Occipital lobe (tissue), 2 donors: ENCODE data around the gene CASP10. TPM values are rescaled to one million over a fixed set of nuclear protein-coding genes. Genes with fewer than 3 reads are reported as not detected.
"Not testable (repeated sequence)": the region's sequence is repeated elsewhere in the genome, so short reads cannot be mapped to it uniquely, and the experiment has no call there.

Experiments
- DNase-seq: peaks from one replicate; lab custom pipeline; 2025; lab: John Stamatoyannopoulos, UW
- total RNA-seq: library from RNA; depleted of rRNA; stranded (reverse); fragments of >200 nt; gene quantifications from one replicate; pipeline ENCODE4 v1.2.3, GENCODE V29; 2014

The CASP10 gene
- total RNA-seq, 1 donor from 2014 or later: 2.0 TPM

DNA sequence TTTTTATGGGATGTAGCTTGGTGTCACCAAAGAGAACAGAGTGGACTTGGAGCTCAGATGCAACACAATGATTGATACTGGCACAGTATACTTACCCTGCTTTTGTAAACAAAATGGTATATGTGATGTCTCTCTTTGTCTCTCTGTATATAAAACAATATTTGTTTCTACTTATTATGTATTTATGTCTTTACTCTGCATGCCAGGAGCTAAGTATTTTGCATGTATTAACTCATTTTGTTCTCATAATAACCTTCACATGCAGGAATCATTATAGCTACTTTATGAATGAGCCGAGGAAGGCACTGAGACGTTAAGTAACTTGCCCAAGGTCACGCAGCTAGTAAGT is 49.5 kb downstream of the CASP10 start:
- no peak for DNase-seq

DNA sequence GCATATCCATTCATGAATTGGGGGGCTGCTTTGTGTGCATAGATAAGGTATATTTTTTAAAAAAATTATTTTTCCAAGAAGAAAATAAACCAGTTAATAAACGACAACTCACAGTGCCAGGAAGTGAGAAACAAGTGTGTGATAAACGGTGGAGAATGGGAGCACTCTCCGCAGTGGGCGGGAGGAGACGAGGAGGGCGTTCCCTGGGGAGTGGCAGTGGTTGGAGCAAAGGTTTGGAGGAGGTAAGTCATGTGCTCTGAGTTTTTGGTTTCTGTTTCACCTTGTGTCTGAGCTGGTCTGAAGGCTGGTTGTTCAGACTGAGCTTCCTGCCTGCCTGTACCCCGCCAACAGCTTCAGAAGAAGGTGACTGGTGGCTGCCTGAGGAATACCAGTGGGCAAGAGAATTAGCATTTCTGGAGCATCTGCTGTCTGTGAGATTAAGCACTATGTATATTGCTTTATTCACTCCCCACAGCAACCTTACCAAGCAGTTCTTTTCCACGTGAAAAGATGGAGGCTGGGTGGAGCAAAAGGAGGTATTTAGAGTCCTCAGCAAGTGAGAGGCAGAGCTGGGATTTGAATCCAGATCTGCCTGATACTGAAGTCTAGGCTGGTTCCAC is 50.4 kb downstream of the CASP10 start:
- DNase-seq: no peak

DNA sequence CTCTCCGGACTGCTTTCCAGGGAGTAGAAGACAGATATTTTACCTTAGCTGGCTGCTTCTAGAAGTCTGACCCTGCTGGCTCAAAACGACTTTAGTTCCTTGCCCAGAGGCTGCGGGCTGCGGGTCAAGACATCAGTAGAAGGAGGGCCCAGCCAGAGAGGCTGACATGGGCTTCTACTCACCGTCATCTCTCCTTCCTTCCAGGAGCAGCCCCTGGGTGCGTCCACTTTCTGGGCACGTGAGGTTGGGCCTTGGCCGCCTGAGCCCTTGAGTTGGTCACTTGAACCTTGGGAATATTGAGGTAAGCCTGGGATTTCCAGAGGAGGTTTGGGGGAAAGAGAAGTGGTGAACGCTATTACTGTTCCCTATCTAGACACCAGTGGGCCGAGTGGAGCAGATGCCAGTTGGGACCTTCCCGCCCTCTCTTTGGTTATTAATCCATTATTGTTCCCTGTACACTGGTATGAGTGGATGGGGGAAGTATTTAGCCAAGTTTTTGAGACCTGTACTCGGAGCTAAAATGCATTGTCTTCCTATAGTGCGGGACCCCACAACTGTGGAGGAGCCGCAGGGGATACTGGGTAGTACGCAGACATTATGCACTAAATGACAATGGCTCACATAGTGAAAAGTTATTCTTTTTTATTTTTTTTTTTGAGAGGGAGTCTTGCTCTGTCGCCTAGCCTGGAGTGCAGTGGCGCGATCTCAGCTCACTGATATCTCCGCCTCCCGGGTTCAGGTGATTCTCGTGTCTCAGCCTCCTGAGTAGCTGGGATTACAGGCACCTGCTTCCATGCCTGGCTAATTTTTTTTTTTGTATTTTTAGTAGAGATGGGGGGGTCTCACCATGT is 51.1 kb downstream of the CASP10 start:
- no peak for DNase-seq

DNA sequence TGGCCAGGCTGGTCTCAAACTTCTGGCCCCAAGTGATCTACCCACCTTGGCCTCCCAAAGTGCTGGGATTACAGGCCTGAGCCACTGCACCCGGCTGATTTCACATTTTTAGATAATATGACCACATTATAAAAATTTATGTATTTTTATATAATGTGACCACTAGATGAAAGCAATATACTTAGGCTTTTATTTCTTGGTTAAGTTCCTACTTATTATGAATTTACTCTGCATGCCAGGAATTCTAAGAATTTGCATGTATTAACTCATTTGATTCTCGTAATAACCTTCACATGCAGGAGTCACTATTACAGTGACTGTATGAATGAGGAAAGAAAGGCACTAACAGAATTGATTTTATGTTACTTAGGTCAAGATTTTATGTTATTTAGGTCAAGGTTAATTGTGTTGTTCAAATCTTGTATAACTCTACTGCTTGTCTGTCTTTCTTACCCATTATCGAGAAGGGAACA is 51.8 kb downstream of the CASP10 start:
- no peak for DNase-seq

DNA sequence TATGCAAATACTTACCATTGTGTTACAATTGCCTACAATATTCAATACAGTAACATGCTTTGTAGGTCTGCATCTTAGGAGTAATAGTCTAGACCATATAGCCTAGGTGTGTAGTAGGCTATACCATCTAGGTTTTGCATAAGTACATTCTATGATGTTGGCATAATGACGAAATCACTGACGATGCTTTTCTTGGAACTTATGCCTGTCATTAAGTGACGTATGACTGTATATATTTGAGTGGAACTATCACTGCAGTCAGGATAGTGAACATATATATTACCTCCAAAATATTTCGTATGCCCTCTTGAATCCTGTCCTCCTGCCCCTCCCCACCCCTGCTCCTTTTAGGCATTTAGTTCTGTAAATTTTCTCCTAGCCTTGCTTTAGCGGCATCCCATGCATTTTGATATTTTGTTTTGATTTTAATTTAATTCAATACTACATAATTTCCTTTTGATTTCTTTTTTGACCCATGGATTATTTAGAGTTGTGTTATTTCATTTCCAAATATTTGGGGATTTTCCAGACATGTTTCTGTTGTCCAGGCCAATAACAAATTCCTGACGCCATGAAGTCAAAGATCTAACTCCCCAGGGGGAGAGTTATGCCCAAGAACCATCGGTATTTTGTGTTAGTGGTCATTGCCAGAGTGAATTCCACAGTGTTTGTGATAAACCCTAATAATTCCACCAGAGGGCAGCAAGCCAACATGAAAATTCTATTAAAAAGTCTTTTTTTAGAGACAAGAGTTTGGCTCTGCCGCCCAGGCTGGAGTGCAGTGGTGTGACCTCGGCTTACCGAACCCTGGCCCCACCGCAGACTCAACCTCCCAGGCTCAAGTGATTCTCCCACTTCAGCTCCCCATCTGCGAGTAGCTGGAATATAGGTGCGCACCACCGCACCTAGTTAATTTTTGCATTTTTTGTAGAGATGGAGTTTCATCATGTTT is 53.2 kb downstream of the CASP10 start:
- no peak for DNase-seq

DNA sequence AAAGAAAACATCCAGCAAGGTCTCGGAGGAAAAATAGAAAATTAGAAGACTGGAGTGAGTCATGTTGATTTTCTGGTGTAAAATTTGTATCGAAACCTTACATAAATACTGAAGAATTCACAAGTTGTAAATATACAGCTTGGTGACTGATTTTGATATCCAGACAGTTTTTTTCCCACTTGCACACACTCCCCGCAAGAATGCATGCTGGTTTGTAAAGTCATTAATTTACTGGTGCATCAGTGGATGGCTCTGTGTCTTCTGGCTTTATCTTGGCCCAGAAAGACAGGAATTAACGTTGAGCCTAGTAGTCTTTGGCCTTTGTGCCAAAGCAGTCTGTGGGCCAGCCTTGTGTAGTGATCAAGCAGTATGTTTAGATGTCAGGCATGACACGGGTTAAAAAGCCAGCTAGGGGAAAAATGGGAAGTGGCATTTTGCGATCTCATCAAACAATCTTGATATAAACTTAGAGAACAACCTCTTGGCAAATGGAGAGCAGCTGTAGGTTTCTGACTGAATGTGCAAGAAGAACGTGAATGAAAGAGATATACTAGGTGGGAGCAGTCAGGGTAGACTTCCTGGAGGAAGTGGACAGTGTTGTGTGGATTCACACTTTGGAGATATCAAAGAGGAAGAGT is 54.7 kb downstream of the CASP10 start:
- no peak for DNase-seq

DNA sequence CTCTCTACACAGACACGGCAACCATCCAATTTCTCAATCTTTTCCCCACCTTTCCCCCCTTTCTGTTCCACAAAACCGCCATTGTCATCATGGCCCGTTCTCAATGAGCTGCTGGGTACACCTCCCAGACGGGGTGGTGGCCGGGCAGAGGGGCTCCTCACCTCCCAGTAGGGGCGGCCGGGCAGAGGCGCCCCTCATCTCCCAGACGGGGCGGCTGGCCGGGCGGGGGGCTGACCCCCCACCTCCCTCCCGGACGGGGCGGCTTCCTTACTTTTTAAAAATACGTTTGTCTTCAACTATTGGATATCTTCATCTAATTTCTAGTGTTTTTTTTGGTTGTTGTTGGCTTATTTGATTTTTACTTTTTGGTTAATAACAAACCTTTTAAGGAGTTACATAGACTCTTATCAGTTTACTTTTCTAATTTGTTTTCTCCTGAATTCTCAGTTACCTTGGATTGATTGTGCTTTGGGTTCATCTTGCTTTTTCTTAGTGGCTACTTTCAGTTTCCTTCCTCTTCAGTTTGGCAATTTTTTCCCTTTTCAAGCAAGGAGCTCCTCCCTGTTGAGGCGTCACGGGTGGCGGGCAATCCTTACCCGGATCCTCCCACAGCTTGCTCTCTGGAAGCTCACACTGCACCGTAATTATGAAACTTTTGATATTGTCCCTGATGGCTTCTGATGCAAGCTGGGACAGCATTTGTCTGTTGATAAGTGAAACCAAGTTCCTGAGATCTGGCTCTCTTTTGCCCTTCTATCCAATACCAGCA is 56.4 kb downstream of the CASP10 start:
- DNase-seq: not testable (repeated sequence)

DNA sequence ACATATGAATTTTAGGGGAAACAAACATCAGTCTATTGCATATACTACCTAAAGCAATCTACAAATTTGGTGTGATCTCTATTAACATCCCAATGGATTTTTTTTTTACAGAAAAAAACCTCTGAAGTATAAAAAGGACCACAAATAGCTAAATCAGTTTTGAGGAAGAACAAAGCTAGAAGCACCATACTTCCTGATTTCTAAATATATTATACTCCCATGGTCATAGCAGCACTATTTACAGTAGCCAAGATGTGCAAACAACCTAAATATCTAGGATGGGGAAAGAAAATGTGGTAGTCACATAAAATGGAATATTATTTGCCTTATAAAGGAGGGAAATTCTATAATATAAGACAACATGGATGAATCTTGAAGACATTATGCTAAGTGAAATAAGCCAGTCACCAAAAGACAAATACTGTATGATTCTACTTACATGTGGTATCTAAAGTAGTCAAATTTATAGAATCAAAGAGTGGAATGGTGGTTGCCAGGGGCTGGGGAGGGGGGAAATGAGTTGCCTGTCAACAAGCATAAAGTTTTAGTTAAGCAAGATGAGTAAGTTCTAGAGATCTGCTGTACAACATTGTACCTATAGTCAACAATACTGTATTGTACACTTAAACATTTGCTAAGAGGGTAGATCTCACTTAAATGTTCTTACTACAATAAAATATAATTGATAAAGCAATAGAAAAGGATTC is 59.8 kb downstream of the CASP10 start:
- DNase-seq: no peak

DNA sequence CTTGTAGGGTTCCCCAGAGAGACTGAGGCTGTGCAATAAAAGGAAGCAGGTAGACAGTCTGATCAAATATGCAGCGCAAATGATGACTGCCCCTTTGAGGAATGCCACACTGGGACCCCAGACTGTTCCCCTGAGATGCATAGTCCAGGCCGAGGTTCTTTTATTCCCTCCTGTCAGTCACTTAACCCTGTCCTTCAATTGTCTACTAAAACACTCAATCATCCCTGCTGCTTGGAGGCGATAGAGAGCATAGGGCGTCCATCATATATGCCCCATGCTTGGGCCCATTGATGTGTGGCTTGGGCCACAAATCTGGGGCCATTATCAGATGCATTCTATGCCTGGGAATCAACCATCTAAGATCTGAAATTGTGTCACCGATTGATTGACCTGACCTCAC is 61.9 kb downstream of the CASP10 start:
- no peak for DNase-seq

DNA sequence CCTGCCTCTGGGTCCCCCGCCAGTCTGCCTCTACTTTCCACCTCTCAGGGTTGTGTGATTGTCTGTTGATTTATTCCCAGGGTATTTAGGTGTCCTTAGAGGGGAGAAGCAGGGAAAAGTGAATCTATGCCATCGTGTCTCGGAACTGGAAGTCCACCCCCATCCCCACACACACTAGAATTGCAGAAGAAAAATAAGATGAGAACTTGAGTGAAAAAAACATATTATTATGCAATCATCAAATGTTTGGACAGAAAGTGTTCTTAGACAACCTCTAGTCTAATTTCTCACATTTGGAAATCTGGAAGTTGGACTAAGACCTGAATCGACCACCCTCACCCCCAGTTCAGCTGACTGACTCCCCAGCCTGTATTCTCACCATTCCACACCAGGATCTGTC is 63.3 kb downstream of the CASP10 start:
- DNase-seq: no peak

DNA sequence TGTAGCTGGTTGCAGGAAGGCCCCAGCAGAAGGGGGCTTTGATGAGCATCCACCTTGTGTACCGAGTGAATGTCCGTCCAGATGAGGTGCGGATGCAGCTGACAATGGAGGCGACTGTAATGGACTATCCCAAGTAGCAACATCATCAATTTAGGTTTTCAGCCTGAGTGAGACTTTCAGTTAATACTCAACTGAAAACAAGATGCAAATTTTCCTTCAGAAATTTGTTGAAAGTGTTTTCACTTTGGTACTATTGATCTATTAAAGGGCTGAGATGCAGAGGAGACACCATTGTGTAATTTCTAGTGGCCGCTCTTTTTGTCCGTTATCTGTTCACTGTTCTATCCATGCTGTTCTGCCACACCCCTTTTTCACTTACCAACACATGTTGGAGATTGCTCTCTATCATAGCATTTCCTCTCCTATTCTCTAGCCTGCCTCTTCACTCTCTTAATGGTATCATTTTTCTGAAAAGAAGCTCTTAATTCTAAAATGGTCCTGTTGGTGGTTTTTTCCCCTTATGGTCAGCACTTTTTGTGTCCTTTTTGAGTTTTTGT is 65.4 kb downstream of the CASP10 start:
- no peak for DNase-seq

DNA sequence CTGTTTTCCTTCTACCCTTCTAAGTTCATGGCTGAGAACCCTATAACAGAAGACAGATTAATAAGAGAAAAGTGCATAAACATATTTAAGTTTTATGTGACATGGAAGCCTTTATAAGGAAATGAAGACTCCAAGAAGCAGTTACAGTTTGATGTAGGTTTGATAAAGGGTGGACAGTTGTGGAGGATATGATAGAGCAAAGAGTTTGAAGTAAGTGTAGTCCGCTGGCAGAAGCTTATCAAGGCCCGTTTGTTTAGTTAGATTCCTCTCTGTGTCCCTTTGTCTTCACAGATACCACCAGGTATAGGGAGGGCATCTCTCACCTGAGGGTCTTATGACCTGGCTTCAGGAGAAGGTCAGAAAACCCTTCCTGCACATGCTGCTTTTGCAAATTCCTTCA is 66.9 kb downstream of the CASP10 start:
- no peak for DNase-seq

DNA sequence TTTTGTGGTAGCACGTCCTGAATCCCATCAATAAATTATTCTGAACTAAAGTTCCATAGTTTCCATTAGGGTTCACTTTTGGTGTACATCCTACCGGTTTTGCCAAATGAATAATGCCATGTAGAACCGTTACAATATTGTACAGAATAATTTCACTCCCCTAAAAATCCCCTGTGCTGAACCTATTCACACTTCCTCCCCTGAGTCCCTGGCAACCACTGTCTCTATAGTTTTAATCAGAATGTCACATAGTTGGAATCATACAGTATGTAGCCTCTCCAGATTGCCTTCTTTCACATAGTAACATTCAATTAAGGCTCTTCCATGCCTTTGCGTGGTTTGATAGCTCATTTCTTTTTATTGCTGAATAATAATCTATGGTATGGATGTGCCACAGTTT is 67.8 kb downstream of the CASP10 start:
- DNase-seq: no peak

DNA sequence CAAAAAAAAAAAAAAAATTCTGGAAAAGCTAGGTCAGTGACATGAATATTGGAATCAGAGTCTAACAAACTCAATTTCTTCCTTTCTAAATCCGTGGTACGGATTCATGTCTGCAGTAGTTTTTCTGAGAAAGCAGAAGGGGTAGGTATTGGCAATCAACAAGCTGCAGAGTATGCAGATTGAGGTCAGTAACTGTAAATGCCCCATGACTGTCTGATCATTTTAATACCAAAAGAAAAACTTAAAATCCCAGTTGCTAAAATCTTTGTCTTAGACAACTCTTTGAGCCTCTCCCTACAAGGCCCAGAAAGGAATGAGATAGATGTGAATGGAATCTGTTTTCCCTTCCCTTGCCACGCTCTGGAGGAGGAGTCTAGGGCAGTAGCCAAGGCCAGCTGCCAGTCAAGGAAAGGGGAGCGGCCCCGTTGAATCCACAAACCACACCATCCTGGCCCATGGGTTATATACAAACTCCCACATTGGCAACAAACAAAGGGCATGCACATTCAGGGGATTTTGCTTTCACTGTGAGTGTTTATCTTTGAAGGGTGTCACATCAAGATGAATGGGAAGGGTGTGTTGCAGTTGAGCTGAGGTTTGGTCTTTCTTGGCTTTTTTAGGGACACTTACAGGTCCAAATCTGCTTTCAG is 71.3 kb downstream of the CASP10 start:
- DNase-seq: no peak

DNA sequence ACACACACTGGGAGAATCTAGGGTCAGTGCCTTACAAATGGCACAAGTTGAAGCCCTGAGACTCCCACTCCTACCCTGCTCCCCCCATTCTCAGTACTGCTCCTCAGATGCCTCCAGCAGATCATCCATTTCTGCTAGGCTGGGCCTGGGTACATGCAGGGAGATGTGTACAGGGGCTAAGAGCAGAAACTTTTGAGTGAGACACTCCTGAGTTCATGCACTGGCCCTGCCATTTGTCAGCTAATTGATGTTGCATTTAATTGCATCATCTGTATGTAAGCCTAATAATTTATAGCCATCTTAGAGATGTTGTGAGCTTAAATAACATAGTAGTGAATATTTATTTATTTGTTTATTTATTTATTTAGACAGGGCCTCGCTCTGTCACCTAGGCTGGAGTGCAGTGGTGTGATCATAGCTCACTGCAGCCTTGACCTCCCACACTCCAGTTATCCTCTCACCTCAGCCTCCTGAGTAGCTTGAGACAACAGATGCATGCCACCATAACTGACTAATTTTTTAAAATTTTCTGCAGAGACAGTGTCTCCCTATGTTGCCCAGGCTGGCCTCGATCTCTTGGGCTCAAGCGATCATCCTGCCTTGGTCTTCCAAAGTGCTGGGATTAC is 72.6 kb downstream of the CASP10 start:
- no peak for DNase-seq

DNA sequence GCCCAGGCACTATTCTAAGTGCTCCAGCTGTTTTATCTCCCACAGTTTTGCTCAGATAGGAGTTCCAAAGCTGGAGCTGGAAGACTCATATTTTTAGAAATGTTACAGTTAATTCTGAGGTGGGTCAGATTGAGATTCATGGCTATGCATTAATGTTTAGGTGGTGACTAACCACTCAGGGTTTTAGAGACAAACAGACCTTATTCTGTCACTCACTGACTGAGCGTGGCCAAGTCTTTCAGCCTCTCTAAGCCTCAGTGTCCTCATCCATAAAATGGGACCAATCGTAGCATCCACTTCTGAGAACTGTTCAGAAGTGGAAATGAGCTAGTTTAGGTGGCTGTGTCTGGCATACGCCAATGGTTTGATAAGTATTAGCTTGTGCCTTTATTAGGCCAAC is 73.1 kb downstream of the CASP10 start:
- no peak for DNase-seq

DNA sequence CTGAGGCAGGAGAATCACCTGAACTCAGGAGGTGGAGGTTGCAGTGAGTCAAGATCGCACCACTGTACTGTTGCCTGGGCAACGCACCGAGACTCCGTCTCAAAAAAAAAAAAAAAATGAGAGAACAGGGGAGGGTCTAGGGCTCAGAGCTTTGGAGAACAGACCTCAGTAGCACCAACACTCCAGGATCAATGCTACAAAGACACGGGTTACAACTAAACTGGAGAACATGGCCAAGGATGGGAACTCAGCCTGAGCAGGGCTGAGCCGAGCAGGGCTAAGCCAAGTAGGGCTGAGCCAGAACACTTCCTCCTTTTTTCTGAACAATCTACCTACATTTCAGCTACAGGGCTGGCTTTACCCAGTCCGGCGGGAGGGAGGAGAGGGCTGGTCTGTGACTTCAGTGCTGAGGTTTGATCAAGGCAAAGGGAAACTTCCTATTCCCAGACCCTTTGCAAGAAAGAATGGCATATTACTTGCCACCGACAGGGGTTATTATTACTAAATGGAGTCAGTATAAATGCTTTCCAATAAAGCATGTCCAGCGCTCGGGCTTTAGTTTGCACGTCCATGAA is 74.5 kb downstream of the CASP10 start:
- no peak for DNase-seq

DNA sequence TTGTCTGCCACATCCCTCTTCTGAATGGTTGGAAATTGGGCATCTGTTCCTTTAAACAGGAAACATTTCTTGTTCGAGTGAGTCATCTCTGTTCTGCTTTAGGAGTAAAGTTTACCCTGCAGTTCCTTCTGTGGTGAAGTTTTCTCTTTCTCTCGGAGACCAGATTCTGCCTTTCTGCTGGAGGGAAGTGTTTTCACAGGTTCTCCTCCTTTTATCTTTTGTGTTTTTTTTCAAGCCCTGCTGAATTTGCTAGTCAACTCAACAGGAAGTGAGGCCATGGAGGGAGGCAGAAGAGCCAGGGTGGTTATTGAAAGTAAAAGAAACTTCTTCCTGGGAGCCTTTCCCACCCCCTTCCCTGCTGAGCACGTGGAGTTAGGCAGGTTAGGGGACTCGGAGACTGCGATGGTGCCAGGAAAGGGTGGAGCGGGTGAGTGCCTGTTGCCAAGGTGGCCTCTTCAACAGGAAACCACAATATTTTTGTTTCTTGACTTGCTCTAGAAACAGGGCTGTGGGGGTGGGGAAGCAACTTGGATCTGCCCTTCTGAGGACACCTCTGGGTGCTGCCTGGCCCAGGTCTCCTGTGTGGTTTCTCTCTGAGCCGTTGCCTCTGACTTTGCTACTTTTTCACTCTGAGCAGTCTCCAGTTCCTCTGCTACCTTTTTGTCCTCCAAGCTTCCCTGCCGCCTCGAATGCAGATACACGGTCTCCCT is 75.2 kb downstream of the CASP10 start:
- no peak for DNase-seq
